Activated T-cell treated with anti-CD3 and anti-CD28 coated beads for 48 hours (primary cell): ENCODE results near the gene RNF10.
"Not testable (repeated sequence)": the region's sequence is repeated elsewhere in the genome, so short reads cannot be mapped to it uniquely, and the experiment has no call there.

Experiments used
- DNase-seq: peaks from one replicate; pipeline ENCODE4 v3.0.0-alpha.2; 2020; ENCODE audit warnings: low read depth

RNF10 gene

GRCh38 chr12:120617193-120617592 is 83.0 kb downstream of the RNF10 start:
- not testable (repeated sequence) for DNase-seq

GRCh38 chr12:120617767-120618166 is 83.6 kb downstream of the RNF10 start:
- DNase-seq: not testable (repeated sequence)

GRCh38 chr12:120618954-120619615 is 84.9 kb downstream of the RNF10 start:
- no peak for DNase-seq

GRCh38 chr12:120620624-120621023 is 86.5 kb downstream of the RNF10 start:
- no peak for DNase-seq

GRCh38 chr12:120625557-120626419 is 91.6 kb downstream of the RNF10 start:
- DNase-seq: peak; percentile 12
